HG02623 (cell line): ENCODE measurements around the gene ILF3.
A peak's percentile ranks its signal among the peaks of the same experiment; 100 is the strongest.

ENCODE experiments used
- ATAC-seq: cut with Tn5 transposase; IDR thresholded peaks from one replicate; pipeline ENCODE4 v1.9.1; 2021; ENCODE audit warnings: moderate library complexity; ENCODE audit not compliant: unreplicated experiment

ILF3 gene

GRCh38 chr19:10694706-10695307 is 40.7 kb downstream of the ILF3 start:
- no peak for ATAC-seq

GRCh38 chr19:10695401-10696398 is 41.6 kb downstream of the ILF3 start:
- ATAC-seq = peak; percentile 65

GRCh38 chr19:10699650-10700335 is 45.6 kb downstream of the ILF3 start:
- ATAC-seq = no peak

GRCh38 chr19:10701955-10702525 is 47.9 kb downstream of the ILF3 start:
- no peak for ATAC-seq

- no peak for ATAC-seq
Measured at GRCh38 chr19:10706990-10707389, 52.8 kb downstream of the ILF3 start.

GRCh38 chr19:10707440-10707839 is 53.3 kb downstream of the ILF3 start:
- no peak for ATAC-seq

- no peak for ATAC-seq
Measured at GRCh38 chr19:10708291-10708690, 54.1 kb downstream of the ILF3 start.

GRCh38 chr19:10712045-10712444 is 57.9 kb downstream of the ILF3 start:
- no peak for ATAC-seq

- ATAC-seq = no peak
Measured at GRCh38 chr19:10712754-10713153, 58.6 kb downstream of the ILF3 start.

- ATAC-seq = no peak
Measured at GRCh38 chr19:10713317-10713716, 59.2 kb downstream of the ILF3 start.

GRCh38 chr19:10717054-10717355 is 62.9 kb downstream of the ILF3 start:
- no peak for ATAC-seq

- ATAC-seq = peak; percentile 84
Measured at GRCh38 chr19:10717356-10718204, 63.4 kb downstream of the ILF3 start, which contains the start of gene DNM2. Gene DNM2 (plus strand): TSS chr19:10718079. CDS start chr19:10718243, 164 bp downstream.

GRCh38 chr19:10718205-10719196 is 64.4 kb downstream of the ILF3 start:
- ATAC-seq = peak; percentile 10

- no peak for ATAC-seq
Measured at GRCh38 chr19:10719466-10719961, 65.4 kb downstream of the ILF3 start.

GRCh38 chr19:10720607-10721125 is 66.5 kb downstream of the ILF3 start:
- no peak for ATAC-seq

GRCh38 chr19:10723591-10723990 is 69.4 kb downstream of the ILF3 start:
- no peak for ATAC-seq

GRCh38 chr19:10724573-10725071 is 70.5 kb downstream of the ILF3 start:
- ATAC-seq = no peak

- ATAC-seq = no peak
Measured at GRCh38 chr19:10725415-10725814, 71.3 kb downstream of the ILF3 start.

GRCh38 chr19:10726268-10726667 is 72.1 kb downstream of the ILF3 start:
- no peak for ATAC-seq
